ELF-1 (cell line): ENCODE data around the gene C19orf81.

Source experiments
- DNase-seq: peaks from one replicate; pipeline ENCODE4 v3.0.0-alpha.2; 2016; ENCODE audit warnings: low read depth, low spot score

Gene C19orf81

GRCh38 chr19:50658441-50659317 lies 9.4 kb downstream of the C19orf81 start:
- DNase-seq = peak; percentile 94

- DNase-seq = no peak
These were observed 10.3 kb downstream of the C19orf81 start for GRCh38 chr19:50659318-50660087.

GRCh38 chr19:50660088-50660366 lies 10.8 kb downstream of the C19orf81 start:
- no peak for DNase-seq

- no peak for DNase-seq
These were observed 11.8 kb downstream of the C19orf81 start for GRCh38 chr19:50661023-50661422.

GRCh38 chr19:50661766-50662650 lies 12.8 kb downstream of the C19orf81 start:
- DNase-seq = no peak

- no peak for DNase-seq
These were observed 13.6 kb downstream of the C19orf81 start for GRCh38 chr19:50662651-50663481.

- no peak for DNase-seq
These were observed 14.2 kb downstream of the C19orf81 start for GRCh38 chr19:50663482-50663790.

- no peak for DNase-seq
These were observed 15.0 kb downstream of the C19orf81 start for GRCh38 chr19:50664204-50664603.

GRCh38 chr19:50666346-50667176 lies 17.3 kb downstream of the C19orf81 start:
- DNase-seq = no peak

- DNase-seq = no peak
These were observed 18.0 kb downstream of the C19orf81 start for GRCh38 chr19:50667177-50667758.

- no peak for DNase-seq
These were observed 18.6 kb downstream of the C19orf81 start for GRCh38 chr19:50667759-50668231.

GRCh38 chr19:50668416-50668815 lies 19.2 kb downstream of the C19orf81 start:
- no peak for DNase-seq

GRCh38 chr19:50668879-50669278 lies 19.6 kb downstream of the C19orf81 start:
- no peak for DNase-seq

- no peak for DNase-seq
These were observed 20.3 kb downstream of the C19orf81 start for GRCh38 chr19:50669302-50670101.

- no peak for DNase-seq
These were observed 20.8 kb downstream of the C19orf81 start for GRCh38 chr19:50670102-50670380.

GRCh38 chr19:50673118-50673517 lies 23.9 kb downstream of the C19orf81 start:
- no peak for DNase-seq

- DNase-seq = no peak
These were observed 27.5 kb downstream of the C19orf81 start for GRCh38 chr19:50676625-50677197.

- DNase-seq = peak; percentile 89
These were observed 28.4 kb downstream of the C19orf81 start for GRCh38 chr19:50677636-50678035.

- no peak for DNase-seq
These were observed 29.1 kb downstream of the C19orf81 start for GRCh38 chr19:50678323-50678722.
